Measurements from ENCODE around the gene ANKMY2. TPM values are rescaled to one million over a fixed set of nuclear protein-coding genes. Genes with fewer than 3 reads are reported as not detected.

The ANKMY2 gene
- total RNA-seq, 2 experiments from 2014 or later: 3.3 to 5.1 TPM

- Mint-ChIP-seq H3K27ac (no peak overlapping the region), H3K4me3 (no peak overlapping the region), H3K36me3 (ENCODE audit: low read depth) (no peaks in the 10 kb centered on the region), H3K27me3 (no peaks in the 10 kb centered on the region), H3K9me3 (no peaks in the 10 kb centered on the region), H3K4me1 (ENCODE audit: low read depth) (no peaks in the 10 kb centered on the region)
- Histone ChIP-seq H3K27me3 (ENCODE audit: control insufficient read depth in 1 of 2, insufficient read depth in 2 of 2, low read length in 2 of 2) (no peaks in the 10 kb centered on the region), H3K4me3 (ENCODE audit: low read length) (no peak overlapping the region), H3K36me3 (ENCODE audit: insufficient read depth, low read length) (no peaks in the 10 kb centered on the region), H3K4me1 (ENCODE audit: insufficient read depth, low read length) (no peaks in the 10 kb centered on the region), H3K27ac (ENCODE audit: low read depth in 1 of 2, low read length in 2 of 2) (no peak overlapping the region), H3K9me3 (ENCODE audit: control insufficient read depth in 1 of 2, insufficient read depth in 1 of 2, low read length in 2 of 2) (no peaks in the 10 kb centered on the region)
- no peak for DNase-seq
- ChIA-PET POLR2A (no interaction called here), CTCF (interaction anchor here (1.0 kb wide), 1 partner anchor 10 kb away, joined by 3 read pairs; no protein-coding TSS in a partner anchor)
- TF ChIP-seq CTCF (IDR thresholded peaks at IDR 0.05): no peak
- intact Hi-C loops (cut with DNase I, micrococcal nuclease): no loop called here
- no peak for ATAC-seq (ENCODE audit: poor library complexity)
Observed at GRCh38 chr7:16554518-16555236, 90.9 kb downstream of the ANKMY2 start.

- TF ChIP-seq CTCF (IDR thresholded peaks at IDR 0.05): no peak
- no peak overlapping the region for H3K27ac ChIP-seq (ENCODE audit: low read depth in 1 of 2, low read length in 2 of 2)
- Mint-ChIP-seq H3K4me1 (ENCODE audit: low read depth) (no peaks in the 10 kb centered on the region), H3K36me3 (ENCODE audit: low read depth) (no peaks in the 10 kb centered on the region), H3K27ac (no peak overlapping the region), H3K9me3 (no peaks in the 10 kb centered on the region), H3K27me3 (peaks cover 5% of the 10 kb centered on the region), H3K4me3 (no peak overlapping the region)
- no peaks in the 10 kb centered on the region for H3K36me3 ChIP-seq (ENCODE audit: insufficient read depth, low read length)
- intact Hi-C loops (cut with DNase I, micrococcal nuclease): no loop called here
- H3K9me3 ChIP-seq (ENCODE audit: control insufficient read depth in 1 of 2, insufficient read depth in 1 of 2, low read length in 2 of 2): peaks cover 0 to 4% of the 10 kb centered on the region in 2 experiments
- ChIA-PET CTCF (no interaction called here), POLR2A (no interaction called here)
- DNase-seq: no peak
- H3K4me3 ChIP-seq (ENCODE audit: low read length): no peak overlapping the region
- no peaks in the 10 kb centered on the region for H3K27me3 ChIP-seq (ENCODE audit: control insufficient read depth in 1 of 2, insufficient read depth in 2 of 2, low read length in 2 of 2)
- H3K4me1 ChIP-seq (ENCODE audit: insufficient read depth, low read length): no peaks in the 10 kb centered on the region
- no peak for ATAC-seq (ENCODE audit: poor library complexity)
Observed at GRCh38 chr7:16550671-16551070, 94.9 kb downstream of the ANKMY2 start.

Other genes starting within 250 kb of the ANKMY2 start
- gene CRPPA, start 224.2 kb downstream of the ANKMY2 start, total RNA-seq: 1 to 10 TPM; 1.0 to 1.1 TPM
- gene SOSTDC1, start 180.0 kb downstream of the ANKMY2 start, total RNA-seq: not detected
- not detected for gene LRRC72, start 118.9 kb downstream of the ANKMY2 start, total RNA-seq
- gene BZW2, start 427 bp upstream of the ANKMY2 start, total RNA-seq: 10 to 100 TPM; 15.1 to 17.2 TPM
- gene TSPAN13, start 108.0 kb upstream of the ANKMY2 start, total RNA-seq: under 1 TPM; 0.16 to 0.25 TPM
- not detected for gene AGR2, start 159.2 kb upstream of the ANKMY2 start, total RNA-seq
- not detected for gene AGR3, start 236.2 kb upstream of the ANKMY2 start, total RNA-seq